ENCODE results near the gene RECQL5.
A peak's percentile ranks its signal among the peaks of the same experiment; 100 is the strongest.
"Not testable (repeated sequence)": the region's sequence is repeated elsewhere in the genome, so short reads cannot be mapped to it uniquely, and the experiment has no call there.

RECQL5 gene

DNA sequence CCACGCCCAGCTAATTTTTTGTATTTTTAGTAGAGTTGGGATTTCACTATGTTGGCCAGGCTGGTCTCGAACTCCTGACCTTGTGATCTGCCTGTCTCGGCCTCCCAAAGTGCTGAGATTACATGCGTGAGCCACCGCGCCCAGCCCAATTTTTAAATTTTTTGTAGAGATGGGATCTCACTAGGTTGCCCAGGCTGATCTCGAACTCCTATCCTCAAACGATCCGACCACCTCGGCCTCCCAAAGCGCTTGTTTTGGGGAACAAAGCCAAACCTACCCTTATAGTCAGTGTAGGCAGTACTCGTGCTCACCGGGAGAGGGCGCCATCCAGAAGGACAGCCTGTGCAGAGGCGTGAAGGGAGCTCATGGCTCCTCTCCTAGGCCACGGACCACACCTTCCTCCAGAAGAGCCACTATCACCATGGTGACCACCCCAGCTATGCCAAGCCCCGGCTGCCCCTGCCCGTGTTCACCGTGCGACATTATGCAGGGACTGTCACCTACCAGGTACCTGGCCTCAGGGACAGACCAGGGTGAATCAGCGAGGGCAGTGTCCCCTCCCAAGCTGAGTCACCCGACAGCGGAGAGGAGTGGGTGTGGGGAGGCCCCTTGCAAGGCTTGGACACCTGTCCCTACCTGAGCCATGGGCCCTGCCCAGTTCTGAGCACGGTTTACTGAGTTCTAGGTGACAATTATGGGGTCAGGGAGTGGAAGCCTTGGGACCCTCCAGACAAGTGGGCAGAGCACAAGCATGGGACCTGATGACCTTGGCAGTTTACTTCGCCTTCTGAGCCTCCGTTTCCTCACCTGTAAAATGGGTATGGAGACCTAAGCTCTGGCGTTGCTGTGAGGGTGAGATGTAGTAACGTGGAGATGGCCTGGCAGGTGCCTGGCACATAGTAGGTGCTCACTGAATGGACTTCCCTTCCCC lies 65.6 kb downstream of the RECQL5 start:
- Histone ChIP-seq H3K4me3 (ENCODE audit: low read length in 2 of 2) (no peak overlapping the region), H3K9me3 (ENCODE audit: control insufficient read depth in 2 of 2, low read length in 2 of 2) (no peaks in the 10 kb centered on the region), H3K27me3 (ENCODE audit: control insufficient read depth in 2 of 2, insufficient read depth in 2 of 2, low read length in 2 of 2) (no peaks in the 10 kb centered on the region), H3K27ac (ENCODE audit: low read depth in 2 of 2, low read length in 2 of 2) (peak overlapping the region; percentile 30 to 58), H3K9ac (ENCODE audit: low read depth in 1 of 2, low read length in 2 of 2) (no peak overlapping the region), H3K4me1 (ENCODE audit: control insufficient read depth in 2 of 2, insufficient read depth in 2 of 2, low read length in 2 of 2) (peaks cover 11 to 25% of the 10 kb centered on the region in 2 donors), H3K36me3 (ENCODE audit: control insufficient read depth in 2 of 2, insufficient read depth in 2 of 2, low read length in 2 of 2) (no peaks in the 10 kb centered on the region)

DNA sequence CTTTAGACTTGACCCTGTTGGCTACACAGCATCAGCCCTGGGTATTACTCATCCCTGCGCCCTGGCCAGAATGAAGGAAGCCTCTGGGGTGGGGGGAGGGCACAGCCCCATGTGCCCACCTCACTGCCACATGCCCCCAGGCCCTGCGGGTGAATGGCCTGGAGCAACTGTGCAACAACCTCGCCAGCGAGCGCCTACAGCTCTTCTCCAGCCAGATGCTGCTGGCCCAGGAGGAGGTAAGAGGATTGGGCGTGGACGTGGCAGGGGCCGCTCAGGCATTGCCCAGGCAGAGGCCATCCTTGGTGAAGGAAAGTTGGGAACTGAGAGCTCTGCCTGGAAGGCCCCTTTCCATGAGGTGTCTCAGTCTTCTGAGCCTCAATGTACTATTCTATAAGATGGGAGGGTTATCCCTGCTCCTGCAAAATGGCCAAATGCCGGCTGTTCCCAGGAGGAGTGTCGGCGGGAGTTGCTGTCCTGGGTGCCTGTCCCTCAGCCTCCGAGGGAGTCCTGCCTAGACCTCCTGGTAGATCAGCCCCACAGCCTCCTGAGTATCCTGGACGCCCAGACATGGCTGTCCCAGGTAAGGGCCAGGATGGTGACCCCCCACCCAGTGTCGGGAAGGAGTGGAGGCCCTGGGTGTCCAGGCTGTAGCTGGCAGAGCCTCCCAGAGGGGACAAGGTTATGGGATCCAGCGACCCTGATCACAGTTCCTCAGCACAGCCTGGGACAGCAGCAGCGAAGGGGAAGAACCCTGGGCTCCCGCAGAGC lies 70.5 kb downstream of the RECQL5 start:
- H3K27me3 ChIP-seq (ENCODE audit: control insufficient read depth in 2 of 2, insufficient read depth in 2 of 2, low read length in 2 of 2): no peaks in the 10 kb centered on the region
- H3K9ac ChIP-seq (ENCODE audit: low read depth in 1 of 2, low read length in 2 of 2): no peak overlapping the region
- H3K4me1 ChIP-seq (ENCODE audit: control insufficient read depth in 2 of 2, insufficient read depth in 2 of 2, low read length in 2 of 2): peaks cover 0 to 2% of the 10 kb centered on the region in 2 donors
- H3K36me3 ChIP-seq (ENCODE audit: control insufficient read depth in 2 of 2, insufficient read depth in 2 of 2, low read length in 2 of 2): no peaks in the 10 kb centered on the region
- H3K27ac ChIP-seq (ENCODE audit: low read depth in 2 of 2, low read length in 2 of 2): no peak overlapping the region
- H3K4me3 ChIP-seq (ENCODE audit: low read length in 2 of 2): no peak overlapping the region
- H3K9me3 ChIP-seq (ENCODE audit: control insufficient read depth in 2 of 2, low read length in 2 of 2): no peaks in the 10 kb centered on the region

DNA sequence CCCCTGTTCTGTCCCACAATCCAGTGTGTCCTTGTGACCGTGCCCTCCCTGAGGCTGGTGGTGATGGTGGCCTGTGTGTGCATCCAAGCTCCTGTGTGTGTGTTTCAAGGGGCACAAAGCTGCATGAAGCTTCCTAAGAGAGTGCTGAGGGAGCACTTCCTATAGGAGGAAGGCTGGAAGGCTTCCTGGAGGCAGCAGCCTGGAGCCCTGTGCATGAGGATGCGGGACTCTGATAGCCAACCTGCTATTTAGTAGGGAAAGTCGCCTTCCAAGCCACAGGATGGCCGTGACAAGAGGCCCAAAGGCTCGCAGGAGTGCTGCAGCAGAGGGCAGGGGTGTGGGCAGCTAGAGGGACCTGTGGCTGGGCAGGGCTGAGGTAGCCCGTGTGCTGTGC lies 71.0 kb downstream of the RECQL5 start:
- Histone ChIP-seq H3K27ac (ENCODE audit: low read depth in 2 of 2, low read length in 2 of 2) (no peak overlapping the region), H3K4me1 (ENCODE audit: control insufficient read depth in 2 of 2, insufficient read depth in 2 of 2, low read length in 2 of 2) (no peaks in the 10 kb centered on the region), H3K9me3 (ENCODE audit: control insufficient read depth in 2 of 2, low read length in 2 of 2) (no peaks in the 10 kb centered on the region), H3K36me3 (ENCODE audit: control insufficient read depth in 2 of 2, insufficient read depth in 2 of 2, low read length in 2 of 2) (no peaks in the 10 kb centered on the region), H3K9ac (ENCODE audit: low read depth in 1 of 2, low read length in 2 of 2) (no peak overlapping the region), H3K27me3 (ENCODE audit: control insufficient read depth in 2 of 2, insufficient read depth in 2 of 2, low read length in 2 of 2) (no peaks in the 10 kb centered on the region), H3K4me3 (ENCODE audit: low read length in 2 of 2) (no peak overlapping the region)

DNA sequence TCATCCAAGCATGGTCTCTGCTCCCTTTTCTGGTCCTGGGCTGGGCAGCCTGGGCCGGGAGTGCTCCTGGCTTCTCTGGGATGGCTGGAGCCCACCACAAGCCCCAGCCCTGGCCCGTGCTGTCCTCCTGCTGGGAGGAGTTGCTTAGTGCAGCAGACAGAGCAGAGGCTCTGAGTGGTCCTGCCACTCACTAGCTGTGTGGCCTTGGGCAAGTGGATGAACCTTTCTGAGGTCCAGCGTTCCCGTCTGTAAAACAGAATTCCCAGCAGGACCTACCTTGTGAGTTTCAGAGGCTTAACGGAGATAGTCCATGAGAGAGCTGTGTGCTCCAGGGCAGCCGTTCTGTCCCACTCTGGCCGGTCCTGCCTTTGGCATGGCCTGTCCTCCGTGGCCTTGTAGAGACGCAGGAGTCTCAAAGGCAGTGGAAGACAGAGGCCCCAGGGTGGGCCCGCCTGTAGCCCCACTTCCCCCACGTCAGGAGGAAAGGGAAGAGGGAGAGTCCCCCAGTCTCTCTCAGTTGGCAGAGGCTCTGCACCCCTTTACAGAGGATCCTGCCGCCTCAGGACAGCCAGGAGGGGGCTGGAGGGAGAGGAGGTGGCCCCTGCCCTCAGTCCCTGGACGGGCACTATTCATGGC lies 71.6 kb downstream of the RECQL5 start:
- Histone ChIP-seq H3K27me3 (ENCODE audit: control insufficient read depth in 2 of 2, insufficient read depth in 2 of 2, low read length in 2 of 2) (no peaks in the 10 kb centered on the region), H3K36me3 (ENCODE audit: control insufficient read depth in 2 of 2, insufficient read depth in 2 of 2, low read length in 2 of 2) (no peaks in the 10 kb centered on the region), H3K4me3 (ENCODE audit: low read length in 2 of 2) (no peak overlapping the region)

DNA sequence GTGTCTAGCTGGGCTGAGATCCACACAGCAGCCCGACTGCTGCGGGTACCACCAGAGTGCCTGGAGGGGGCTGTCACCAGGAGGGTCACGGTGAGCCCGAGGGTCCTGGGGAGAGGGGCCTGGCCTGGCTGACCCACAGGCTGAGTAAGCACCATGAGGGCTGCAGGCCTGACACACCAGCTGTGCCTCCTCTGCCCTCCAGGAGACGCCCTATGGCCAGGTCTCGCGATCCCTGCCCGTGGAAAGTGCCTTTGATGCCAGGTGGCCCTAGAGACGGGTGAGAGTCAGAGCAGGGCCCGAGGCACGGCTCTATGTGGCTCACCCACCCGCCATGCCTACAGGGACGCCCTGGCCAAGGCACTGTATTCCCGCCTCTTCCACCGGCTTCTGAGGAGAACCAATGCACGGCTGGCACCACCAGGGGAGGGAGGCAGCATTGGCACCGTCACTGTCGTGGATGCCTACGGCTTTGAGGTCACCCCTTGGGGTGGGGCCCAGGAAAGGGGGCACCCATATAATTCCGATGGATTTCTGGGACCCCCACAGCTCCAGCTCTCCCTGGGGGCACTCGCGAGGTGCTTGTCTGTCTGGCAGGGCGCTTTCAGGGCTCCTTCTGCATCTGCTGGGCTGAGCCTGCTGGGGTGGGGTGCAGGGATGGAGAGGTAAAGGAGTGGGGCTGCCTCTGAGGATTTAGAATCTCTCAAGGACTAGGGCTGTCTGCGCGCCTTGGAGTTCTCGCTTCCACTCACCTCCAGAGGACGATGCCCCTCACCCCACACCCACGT lies 72.3 kb downstream of the RECQL5 start:
- H3K27me3 ChIP-seq (ENCODE audit: control insufficient read depth in 2 of 2, insufficient read depth in 2 of 2, low read length in 2 of 2): no peaks in the 10 kb centered on the region
- H3K36me3 ChIP-seq (ENCODE audit: control insufficient read depth in 2 of 2, insufficient read depth in 2 of 2, low read length in 2 of 2): no peaks in the 10 kb centered on the region
- no peaks in the 10 kb centered on the region for H3K4me1 ChIP-seq (ENCODE audit: control insufficient read depth in 2 of 2, insufficient read depth in 2 of 2, low read length in 2 of 2)
- no peak overlapping the region for H3K4me3 ChIP-seq (ENCODE audit: low read length in 2 of 2)
- H3K9ac ChIP-seq (ENCODE audit: low read depth in 1 of 2, low read length in 2 of 2): no peak overlapping the region
- H3K9me3 ChIP-seq (ENCODE audit: control insufficient read depth in 2 of 2, low read length in 2 of 2): no peaks in the 10 kb centered on the region
- H3K27ac ChIP-seq (ENCODE audit: low read depth in 2 of 2, low read length in 2 of 2): no peak overlapping the region

More for the DNA sequence above, 71.6 kb downstream of the RECQL5 start:
- Histone ChIP-seq H3K27ac (ENCODE audit: low read depth in 2 of 2, low read length in 2 of 2) (no peak overlapping the region), H3K9me3 (ENCODE audit: control insufficient read depth in 2 of 2, low read length in 2 of 2) (no peaks in the 10 kb centered on the region), H3K4me1 (ENCODE audit: control insufficient read depth in 2 of 2, insufficient read depth in 2 of 2, low read length in 2 of 2) (no peaks in the 10 kb centered on the region), H3K9ac (ENCODE audit: low read depth in 1 of 2, low read length in 2 of 2) (no peak overlapping the region)

DNA sequence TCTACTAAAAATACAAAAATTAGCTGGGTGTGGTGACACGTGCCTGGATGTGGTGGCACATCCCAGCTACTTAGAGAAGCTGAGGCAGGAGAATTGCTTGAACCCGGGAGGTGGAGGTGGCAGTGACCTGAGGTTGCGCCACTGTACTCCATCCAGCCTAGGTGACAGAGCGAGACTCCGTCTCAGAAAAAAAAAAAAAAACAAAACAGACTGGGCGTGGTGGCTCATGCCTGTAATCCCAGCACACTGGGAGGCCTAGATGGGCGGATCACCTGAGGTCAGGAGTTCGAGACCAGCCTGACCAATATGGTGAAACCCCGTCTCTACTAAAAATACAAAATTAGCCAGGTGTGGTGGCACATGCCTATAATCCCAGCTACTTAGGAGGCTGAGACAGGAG lies 73.5 kb downstream of the RECQL5 start:
- not testable (repeated sequence) for H3K4me1 ChIP-seq (ENCODE audit: control insufficient read depth in 2 of 2, insufficient read depth in 2 of 2, low read length in 2 of 2); H3K36me3 ChIP-seq (ENCODE audit: control insufficient read depth in 2 of 2, insufficient read depth in 2 of 2, low read length in 2 of 2); H3K9me3 ChIP-seq (ENCODE audit: control insufficient read depth in 2 of 2, low read length in 2 of 2); H3K27me3 ChIP-seq (ENCODE audit: control insufficient read depth in 2 of 2, insufficient read depth in 2 of 2, low read length in 2 of 2); H3K4me3 ChIP-seq (ENCODE audit: low read length in 2 of 2); H3K27ac ChIP-seq (ENCODE audit: low read depth in 2 of 2, low read length in 2 of 2); H3K9ac ChIP-seq (ENCODE audit: low read depth in 1 of 2, low read length in 2 of 2)

DNA sequence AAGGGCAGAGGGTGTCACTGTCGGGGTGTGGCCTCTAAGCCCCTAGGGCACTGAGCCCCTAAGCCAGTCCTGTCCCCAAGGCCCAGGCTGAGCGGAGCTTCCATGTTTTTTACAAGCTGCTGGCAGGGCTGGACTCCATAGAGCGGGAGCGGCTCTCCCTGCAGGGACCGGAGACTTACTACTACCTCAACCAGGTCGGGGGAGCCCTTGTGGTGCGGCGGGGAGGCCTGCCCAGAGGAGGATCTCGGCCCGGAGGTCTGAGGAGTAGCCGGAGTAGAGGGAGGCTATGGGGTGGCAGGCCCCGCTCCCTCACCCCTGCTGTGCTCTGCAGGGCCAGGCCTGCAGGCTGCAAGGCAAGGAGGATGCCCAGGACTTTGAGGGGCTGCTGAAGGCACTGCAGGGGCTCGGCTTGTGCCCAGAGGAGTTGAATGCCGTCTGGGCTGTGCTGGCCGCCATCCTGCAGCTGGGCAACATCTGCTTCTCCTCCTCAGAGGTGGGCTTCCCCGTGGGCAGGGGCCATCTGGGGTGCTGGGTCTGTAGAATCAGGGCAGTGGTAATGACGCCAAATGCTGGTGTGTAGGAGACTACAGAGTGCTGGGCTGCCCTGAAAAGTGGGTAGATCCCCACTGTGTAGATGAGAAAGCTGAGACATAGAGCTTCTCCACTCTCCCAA lies 74.5 kb downstream of the RECQL5 start:
- peaks cover 5 to 6% of the 10 kb centered on the region in 2 donors for H3K4me1 ChIP-seq (ENCODE audit: control insufficient read depth in 2 of 2, insufficient read depth in 2 of 2, low read length in 2 of 2)
- H3K27me3 ChIP-seq (ENCODE audit: control insufficient read depth in 2 of 2, insufficient read depth in 2 of 2, low read length in 2 of 2): no peaks in the 10 kb centered on the region
- no peak overlapping the region for H3K4me3 ChIP-seq (ENCODE audit: low read length in 2 of 2)
- H3K9ac ChIP-seq (ENCODE audit: low read depth in 1 of 2, low read length in 2 of 2): no peak overlapping the region
- no peaks in the 10 kb centered on the region for H3K36me3 ChIP-seq (ENCODE audit: control insufficient read depth in 2 of 2, insufficient read depth in 2 of 2, low read length in 2 of 2)
- H3K9me3 ChIP-seq (ENCODE audit: control insufficient read depth in 2 of 2, low read length in 2 of 2): no peaks in the 10 kb centered on the region
- no peak overlapping the region for H3K27ac ChIP-seq (ENCODE audit: low read depth in 2 of 2, low read length in 2 of 2)

DNA sequence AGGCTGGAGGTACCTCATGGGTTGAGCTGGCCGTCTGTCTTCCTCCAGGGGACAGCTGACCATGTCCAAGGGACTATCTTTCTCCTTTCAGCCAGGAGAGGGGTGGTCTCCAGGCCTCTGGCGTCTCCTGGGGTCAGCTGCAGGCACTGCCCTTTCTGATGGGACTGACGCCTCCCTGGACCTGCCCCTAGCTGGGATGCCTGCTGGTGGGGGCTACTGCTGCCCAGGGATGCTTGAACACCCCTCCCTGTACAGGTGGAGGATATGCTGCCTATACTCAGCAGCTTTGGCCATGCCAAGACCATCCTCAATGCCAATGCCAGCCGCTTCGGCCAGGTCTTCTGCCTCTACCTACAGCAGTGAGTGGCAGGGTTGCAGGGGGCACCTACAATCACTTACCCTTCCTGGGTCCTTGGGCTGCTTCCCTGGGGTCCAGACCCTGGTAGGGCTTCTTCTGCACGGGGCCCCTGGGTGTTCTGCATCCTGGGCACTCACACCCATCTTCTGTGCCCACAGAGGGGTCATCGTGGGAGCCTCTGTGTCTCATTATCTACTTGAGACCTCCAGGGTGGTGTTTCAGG lies 75.1 kb downstream of the RECQL5 start:
- no peak overlapping the region for H3K9ac ChIP-seq (ENCODE audit: low read depth in 1 of 2, low read length in 2 of 2)
- no peaks in the 10 kb centered on the region for H3K9me3 ChIP-seq (ENCODE audit: control insufficient read depth in 2 of 2, low read length in 2 of 2)
- H3K4me1 ChIP-seq (ENCODE audit: control insufficient read depth in 2 of 2, insufficient read depth in 2 of 2, low read length in 2 of 2): peaks cover 9 to 11% of the 10 kb centered on the region in 2 donors
- H3K36me3 ChIP-seq (ENCODE audit: control insufficient read depth in 2 of 2, insufficient read depth in 2 of 2, low read length in 2 of 2): no peaks in the 10 kb centered on the region
- H3K27me3 ChIP-seq (ENCODE audit: control insufficient read depth in 2 of 2, insufficient read depth in 2 of 2, low read length in 2 of 2): no peaks in the 10 kb centered on the region
- H3K27ac ChIP-seq (ENCODE audit: low read depth in 2 of 2, low read length in 2 of 2): no peak overlapping the region
- H3K4me3 ChIP-seq (ENCODE audit: low read length in 2 of 2): no peak overlapping the region

Data from mucosa of rectum (tissue), 2 donors.